Progenitor cell of endocrine pancreas (in vitro differentiated cells): ENCODE results near the gene ATRN. TPM values are rescaled to one million over a fixed set of nuclear protein-coding genes. Genes with fewer than 3 reads are reported as not detected.
"Not testable (repeated sequence)": the region's sequence is repeated elsewhere in the genome, so short reads cannot be mapped to it uniquely, and the experiment has no call there.

Experiments used
- DNase-seq: peaks from one replicate; pipeline ENCODE4 v3.0.0; 2021; ENCODE audit warnings: low spot score; ENCODE audit not compliant: unreplicated experiment
- H3K27ac Mint-ChIP-seq: 2 replicates; pipeline ENCODE4 v1.8.0; 2021; ENCODE audit warnings: mild to moderate bottlenecking, moderate library complexity, mixed read lengths
- H3K27me3 Mint-ChIP-seq: 2 replicates; pipeline ENCODE4 v1.8.0; 2021; ENCODE audit warnings: mixed read lengths
- H3K36me3 Mint-ChIP-seq: 2 replicates; pipeline ENCODE4 v1.8.0; 2022; ENCODE audit warnings: mixed read lengths; ENCODE audit not compliant: insufficient read depth
- H3K4me1 Mint-ChIP-seq: 2 replicates; pipeline ENCODE4 v1.8.0; 2021; ENCODE audit warnings: low read depth, mixed read lengths
- H3K4me3 Mint-ChIP-seq: 2 replicates; pipeline ENCODE4 v1.8.0; 2021; ENCODE audit warnings: low read depth, mild to moderate bottlenecking, moderate library complexity, mixed read lengths
- H3K9me3 Mint-ChIP-seq: 2 replicates; pipeline ENCODE4 v1.8.0; 2021; ENCODE audit warnings: low read depth, mixed read lengths
- total RNA-seq: library from RNA; stranded (reverse); gene quantifications from 2 replicates; pipeline ENCODE4 v1.2.1, GENCODE V29; 2021
- TF ChIP-seq, protein P1 (sequence below): fragments of 200-600 bp; sonication (generic); IDR thresholded peaks from one replicate; pipeline ENCODE4 v1.5.0; 2021; ENCODE audit warnings: antibody characterized with exemption, mild to moderate bottlenecking; ENCODE audit not compliant: unreplicated experiment

ATRN gene
- total RNA-seq, 1 donor from 2014 or later: 54.5 TPM

DNA sequence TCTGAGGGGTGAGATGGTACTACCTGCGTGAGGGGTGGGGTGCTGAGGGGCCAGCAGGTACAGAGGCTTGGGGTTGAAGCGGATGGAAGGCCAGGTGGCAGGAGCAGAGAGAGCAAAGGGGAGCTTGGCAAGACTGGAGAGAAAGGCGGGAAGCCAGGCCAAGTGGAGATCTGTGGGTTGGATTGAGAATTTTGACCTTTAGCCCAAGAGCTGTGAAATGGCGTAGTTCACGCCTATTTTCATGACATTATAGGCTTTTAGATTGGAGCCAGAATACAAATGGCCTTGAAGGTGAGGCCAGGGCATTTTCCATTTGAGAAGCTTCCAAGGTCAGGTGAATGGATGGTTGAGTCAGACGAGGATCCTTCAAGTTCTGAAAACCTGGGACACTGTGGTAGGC, 2.5 kb downstream of the ATRN start:
- DNase-seq: no peak
- peaks cover 25% of the 10 kb centered on the region for H3K4me1 Mint-ChIP-seq
- H3K27me3 Mint-ChIP-seq: no peaks in the 10 kb centered on the region
- peaks cover 5% of the 10 kb centered on the region for H3K36me3 Mint-ChIP-seq
- H3K9me3 Mint-ChIP-seq: no peaks in the 10 kb centered on the region
- TF ChIP-seq, protein P1, sequence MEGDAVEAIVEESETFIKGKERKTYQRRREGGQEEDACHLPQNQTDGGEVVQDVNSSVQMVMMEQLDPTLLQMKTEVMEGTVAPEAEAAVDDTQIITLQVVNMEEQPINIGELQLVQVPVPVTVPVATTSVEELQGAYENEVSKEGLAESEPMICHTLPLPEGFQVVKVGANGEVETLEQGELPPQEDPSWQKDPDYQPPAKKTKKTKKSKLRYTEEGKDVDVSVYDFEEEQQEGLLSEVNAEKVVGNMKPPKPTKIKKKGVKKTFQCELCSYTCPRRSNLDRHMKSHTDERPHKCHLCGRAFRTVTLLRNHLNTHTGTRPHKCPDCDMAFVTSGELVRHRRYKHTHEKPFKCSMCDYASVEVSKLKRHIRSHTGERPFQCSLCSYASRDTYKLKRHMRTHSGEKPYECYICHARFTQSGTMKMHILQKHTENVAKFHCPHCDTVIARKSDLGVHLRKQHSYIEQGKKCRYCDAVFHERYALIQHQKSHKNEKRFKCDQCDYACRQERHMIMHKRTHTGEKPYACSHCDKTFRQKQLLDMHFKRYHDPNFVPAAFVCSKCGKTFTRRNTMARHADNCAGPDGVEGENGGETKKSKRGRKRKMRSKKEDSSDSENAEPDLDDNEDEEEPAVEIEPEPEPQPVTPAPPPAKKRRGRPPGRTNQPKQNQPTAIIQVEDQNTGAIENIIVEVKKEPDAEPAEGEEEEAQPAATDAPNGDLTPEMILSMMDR: no peak
- H3K4me3 Mint-ChIP-seq: peak overlapping the region; percentile 88
- H3K27ac Mint-ChIP-seq: no peak overlapping the region

DNA sequence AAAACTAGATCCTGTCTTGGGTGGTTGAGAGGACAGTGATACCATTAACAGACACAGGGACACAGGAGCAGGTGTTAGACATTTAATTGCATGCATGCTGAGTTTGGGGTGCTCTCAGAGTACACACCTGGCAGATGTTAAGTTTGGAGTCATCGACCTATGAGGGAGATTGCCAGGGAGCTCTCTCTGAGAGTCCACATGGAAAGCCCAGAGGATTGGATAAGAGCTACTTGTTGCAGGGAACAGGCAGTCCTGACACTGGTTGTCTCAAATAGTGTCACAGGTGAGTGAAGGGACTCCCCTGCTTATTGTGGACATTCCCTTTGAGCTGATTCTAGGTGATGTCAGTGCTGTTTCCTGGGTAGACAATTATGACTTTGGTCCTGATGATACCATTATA, 3.1 kb downstream of the ATRN start:
- H3K27ac Mint-ChIP-seq: peak overlapping the region; percentile 65
- peak overlapping the region; percentile 88 for H3K4me3 Mint-ChIP-seq
- TF ChIP-seq, protein P1: no peak
- no peaks in the 10 kb centered on the region for H3K9me3 Mint-ChIP-seq
- H3K4me1 Mint-ChIP-seq: peaks cover 25% of the 10 kb centered on the region
- DNase-seq: no peak
- peaks cover 7% of the 10 kb centered on the region for H3K36me3 Mint-ChIP-seq
- H3K27me3 Mint-ChIP-seq: no peaks in the 10 kb centered on the region

- not testable (repeated sequence) for DNase-seq, H3K27me3 Mint-ChIP-seq, H3K9me3 Mint-ChIP-seq, H3K4me3 Mint-ChIP-seq, H3K27ac Mint-ChIP-seq, H3K36me3 Mint-ChIP-seq
- H3K4me1 Mint-ChIP-seq: peaks cover 17% of the 10 kb centered on the region
Measured at GRCh38 chr20:3477003-3477860, 6.4 kb downstream of the ATRN start.

DNA sequence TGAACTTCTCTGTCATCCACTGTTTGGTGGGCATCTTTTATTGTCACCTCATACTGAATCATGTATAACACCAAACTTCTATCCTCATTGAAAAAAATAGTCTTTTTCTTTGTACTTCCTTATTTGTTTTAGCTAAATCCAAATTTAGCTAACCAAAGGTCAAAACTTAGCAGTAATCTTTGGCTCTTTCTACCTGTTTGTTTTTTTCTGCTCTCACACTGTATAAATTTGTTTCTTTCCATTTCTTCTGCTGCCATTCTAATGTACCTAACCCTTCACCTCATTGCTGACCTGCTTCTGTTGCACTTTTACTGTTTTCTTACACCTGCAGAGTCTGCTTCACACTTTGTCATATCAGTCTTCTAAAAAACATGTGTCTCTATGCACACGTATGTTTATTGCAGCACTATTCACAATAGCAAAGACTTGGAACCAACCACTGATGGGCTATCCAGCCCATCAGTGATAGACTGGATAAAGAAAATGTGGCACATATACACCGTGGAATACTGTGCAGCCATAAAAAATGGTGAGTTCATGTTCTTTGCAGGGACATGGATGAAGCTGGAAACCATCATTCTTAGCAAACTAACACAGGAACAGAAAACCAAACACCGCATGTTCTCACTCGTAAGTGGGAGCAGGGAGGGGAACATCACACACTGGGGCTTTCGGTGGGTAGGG, 7.2 kb downstream of the ATRN start:
- Mint-ChIP-seq H3K27ac (no peak overlapping the region), H3K4me3 (no peak overlapping the region), H3K36me3 (peaks cover 6% of the 10 kb centered on the region), H3K27me3 (no peaks in the 10 kb centered on the region), H3K9me3 (no peaks in the 10 kb centered on the region), H3K4me1 (peaks cover 10% of the 10 kb centered on the region)
- TF ChIP-seq, protein P1: no peak
- DNase-seq: no peak

DNA sequence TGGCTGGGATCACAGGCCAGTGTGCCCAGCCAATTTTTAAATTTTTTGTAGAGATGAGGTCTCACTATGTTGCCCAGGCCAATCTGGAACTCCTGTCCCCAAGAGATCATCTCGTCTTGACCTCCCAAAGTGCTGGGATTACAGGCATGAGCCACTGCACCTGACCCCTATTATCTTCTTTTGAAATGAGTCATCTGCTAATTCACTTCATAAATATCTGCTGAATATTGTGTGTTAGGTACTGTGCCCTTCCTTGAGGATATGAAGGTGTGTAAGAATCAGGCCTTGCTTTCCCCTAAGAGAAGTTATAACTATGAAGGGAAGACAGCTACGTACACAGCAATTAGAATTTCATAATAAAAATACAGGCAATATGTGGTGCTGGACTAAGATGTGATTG, 8.2 kb downstream of the ATRN start:
- no peaks in the 10 kb centered on the region for H3K9me3 Mint-ChIP-seq
- no peaks in the 10 kb centered on the region for H3K27me3 Mint-ChIP-seq
- DNase-seq: no peak
- no peak overlapping the region for H3K4me3 Mint-ChIP-seq
- H3K36me3 Mint-ChIP-seq: peaks cover 3% of the 10 kb centered on the region
- H3K27ac Mint-ChIP-seq: no peak overlapping the region
- TF ChIP-seq, protein P1: no peak
- no peaks in the 10 kb centered on the region for H3K4me1 Mint-ChIP-seq
